GM23338 (cell line): Measurements from ENCODE around the gene OSBPL1A.

Experiments
- CREB1 ChIP-seq: fragments of 250-450 bp; sonication (Bioruptor Pico); IDR thresholded peaks from 2 replicates; pipeline ENCODE4 v1.5.0; 2020; ENCODE audit warnings: low read depth, mild to moderate bottlenecking, moderate library complexity
- CTCF ChIP-seq, 2 experiments: fragments of 200-600 bp in 1 of 2; sonication (generic) in 1 of 2; conservative IDR thresholded peaks; 2 replicates each; pipeline versions ENCODE4 v1.5.1 to v1.6.1; 2016 to 2017; ENCODE audit warnings: antibody characterized with exemption in 2 of 2, low read depth in 2 of 2, mild to moderate bottlenecking in 2 of 2, moderate library complexity in 1 of 2
- EZH2 ChIP-seq: fragments of 200-600 bp; sonication (generic); IDR thresholded peaks from one replicate; pipeline ENCODE4 v1.8.0; 2017; ENCODE audit warnings: antibody characterized with exemption, mild to moderate bottlenecking, low read depth; ENCODE audit not compliant: unreplicated experiment
- EZH2phosphoT487 ChIP-seq: fragments of 200-600 bp; sonication (generic); IDR thresholded peaks from one replicate; pipeline ENCODE4 v1.8.1; 2018; ENCODE audit warnings: antibody characterized with exemption; ENCODE audit not compliant: unreplicated experiment
- POLR2AphosphoS5 ChIP-seq: IDR thresholded peaks from 2 replicates; pipeline ENCODE4 v1.6.1; 2016; ENCODE audit warnings: antibody characterized with exemption, low read depth
- REST ChIP-seq: IDR thresholded peaks from one replicate; pipeline ENCODE4 v1.6.1; 2018; ENCODE audit warnings: antibody characterized with exemption; ENCODE audit not compliant: unreplicated experiment
- ZNF331 ChIP-seq: fragments of 250-450 bp; sonication (Bioruptor Pico); IDR thresholded peaks from 2 replicates; pipeline ENCODE4 v1.5.0; 2020; ENCODE audit warnings: low read depth, mild to moderate bottlenecking, moderate library complexity

GRCh38 chr18:24198461-24198860 lies 199.2 kb downstream of the OSBPL1A start:
- TF ChIP-seq EZH2 (no peak), EZH2phosphoT487 (no peak), POLR2AphosphoS5 (no peak), CTCF (conservative IDR thresholded peaks at IDR 0.05; ENCODE audit: low read depth in 2 of 2) (no peak; a peak in 1 of 4 replicates), REST (no peak), ZNF331 (CRISPR knock-in tag) (no peak), CREB1 (CRISPR knock-in tag) (no peak)
